HUDEP-2 (cell line): Measurements from ENCODE around the gene PACSIN2.

Source experiments
- DNase-seq, 76 experiments: peaks; one replicate each; lab custom pipeline; 2025; ENCODE audit not compliant: unreplicated experiment in 76 of 76; lab: John Stamatoyannopoulos, UW

Gene PACSIN2

GRCh38 chr22:42871146-42872050, 143.6 kb downstream of the PACSIN2 start:
- DNase-seq, result no peak

GRCh38 chr22:42869888-42870480, 145.0 kb downstream of the PACSIN2 start:
- no peak for DNase-seq

GRCh38 chr22:42869463-42869862, 145.5 kb downstream of the PACSIN2 start:
- no peak for DNase-seq

GRCh38 chr22:42868751-42869251, 146.1 kb downstream of the PACSIN2 start:
- peak in 1 of 76 experiments; percentile 6 for DNase-seq

- DNase-seq, result no peak
Observed at GRCh38 chr22:42866100-42866499, 148.8 kb downstream of the PACSIN2 start.

- no peak for DNase-seq
Observed at GRCh38 chr22:42865536-42865935, 149.4 kb downstream of the PACSIN2 start.

GRCh38 chr22:42863349-42863961, 151.5 kb downstream of the PACSIN2 start:
- no peak for DNase-seq

GRCh38 chr22:42862045-42862734, 152.8 kb downstream of the PACSIN2 start:
- no peak for DNase-seq

GRCh38 chr22:42860968-42861367, 154.0 kb downstream of the PACSIN2 start:
- DNase-seq, result no peak

- peak in 49 of 76 experiments; percentile 4 to 63 (median 24) for DNase-seq
Observed at GRCh38 chr22:42857845-42858481, 157.0 kb downstream of the PACSIN2 start.

- peak in 75 of 76 experiments; percentile 12 to 96 (median 88) for DNase-seq
Observed at GRCh38 chr22:42856865-42857704, 157.9 kb downstream of the PACSIN2 start, which contains the start of gene ARFGAP3. Gene ARFGAP3, minus strand, starts transcription at chr22:42857273. Its CDS starts 91 bp downstream, at chr22:42857182.

GRCh38 chr22:42856179-42856864, 158.6 kb downstream of the PACSIN2 start:
- DNase-seq, result peak in 3 of 76 experiments; percentile 4 to 19 (median 5)

- no peak for DNase-seq
Observed at GRCh38 chr22:42855721-42856120, 159.2 kb downstream of the PACSIN2 start.

GRCh38 chr22:42855211-42855610, 159.7 kb downstream of the PACSIN2 start:
- no peak for DNase-seq

- no peak for DNase-seq
Observed at GRCh38 chr22:42848941-42849550, 165.9 kb downstream of the PACSIN2 start.

GRCh38 chr22:42847110-42847509, 167.8 kb downstream of the PACSIN2 start:
- no peak for DNase-seq

GRCh38 chr22:42844756-42845155, 170.2 kb downstream of the PACSIN2 start:
- DNase-seq, result no peak

GRCh38 chr22:42842658-42843370, 172.1 kb downstream of the PACSIN2 start:
- no peak for DNase-seq
